GM12864 (cell line): ENCODE measurements around the gene THTPA.
"Not testable (repeated sequence)": the region's sequence is repeated elsewhere in the genome, so short reads cannot be mapped to it uniquely, and the experiment has no call there.

Experiments
- DNase-seq: peaks from one replicate; pipeline ENCODE4 v3.0.0-alpha.2; 2011; ENCODE audit warnings: low read depth
- H3K4me3 ChIP-seq: 2 replicates; pipeline ENCODE4 v1.5.1; 2011; ENCODE audit warnings: mild to moderate bottlenecking, low read depth, low read length, control low read depth
- TF ChIP-seq, protein P1 (sequence below): IDR thresholded peaks from 2 replicates; pipeline ENCODE4 v1.5.1; 2011; ENCODE audit warnings: low read depth, mild to moderate bottlenecking, moderate library complexity, low read length, control low read depth, inconsistent platforms; ENCODE audit errors: missing control alignments

THTPA gene

DNA sequence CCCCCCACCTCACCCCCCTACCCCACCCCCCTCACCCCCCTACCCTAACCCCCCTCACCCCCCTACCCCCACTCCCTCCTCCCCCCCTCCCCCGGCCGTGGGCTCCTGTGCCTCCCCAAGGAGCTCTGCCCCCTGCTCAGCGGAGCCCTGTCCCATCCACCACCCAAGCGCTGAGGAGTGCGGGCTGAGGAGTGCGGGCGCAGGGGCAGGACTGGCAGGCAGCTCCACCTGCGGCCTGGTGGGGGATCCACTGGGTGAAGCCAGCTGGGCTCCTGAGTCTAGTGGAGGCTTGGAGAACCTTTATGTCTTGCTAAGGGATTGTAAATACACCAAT lies 24.8 kb downstream of the THTPA start:
- TF ChIP-seq, protein P1, sequence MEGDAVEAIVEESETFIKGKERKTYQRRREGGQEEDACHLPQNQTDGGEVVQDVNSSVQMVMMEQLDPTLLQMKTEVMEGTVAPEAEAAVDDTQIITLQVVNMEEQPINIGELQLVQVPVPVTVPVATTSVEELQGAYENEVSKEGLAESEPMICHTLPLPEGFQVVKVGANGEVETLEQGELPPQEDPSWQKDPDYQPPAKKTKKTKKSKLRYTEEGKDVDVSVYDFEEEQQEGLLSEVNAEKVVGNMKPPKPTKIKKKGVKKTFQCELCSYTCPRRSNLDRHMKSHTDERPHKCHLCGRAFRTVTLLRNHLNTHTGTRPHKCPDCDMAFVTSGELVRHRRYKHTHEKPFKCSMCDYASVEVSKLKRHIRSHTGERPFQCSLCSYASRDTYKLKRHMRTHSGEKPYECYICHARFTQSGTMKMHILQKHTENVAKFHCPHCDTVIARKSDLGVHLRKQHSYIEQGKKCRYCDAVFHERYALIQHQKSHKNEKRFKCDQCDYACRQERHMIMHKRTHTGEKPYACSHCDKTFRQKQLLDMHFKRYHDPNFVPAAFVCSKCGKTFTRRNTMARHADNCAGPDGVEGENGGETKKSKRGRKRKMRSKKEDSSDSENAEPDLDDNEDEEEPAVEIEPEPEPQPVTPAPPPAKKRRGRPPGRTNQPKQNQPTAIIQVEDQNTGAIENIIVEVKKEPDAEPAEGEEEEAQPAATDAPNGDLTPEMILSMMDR: no peak
- DNase-seq: no peak
- H3K4me3 ChIP-seq: no peak overlapping the region

DNA sequence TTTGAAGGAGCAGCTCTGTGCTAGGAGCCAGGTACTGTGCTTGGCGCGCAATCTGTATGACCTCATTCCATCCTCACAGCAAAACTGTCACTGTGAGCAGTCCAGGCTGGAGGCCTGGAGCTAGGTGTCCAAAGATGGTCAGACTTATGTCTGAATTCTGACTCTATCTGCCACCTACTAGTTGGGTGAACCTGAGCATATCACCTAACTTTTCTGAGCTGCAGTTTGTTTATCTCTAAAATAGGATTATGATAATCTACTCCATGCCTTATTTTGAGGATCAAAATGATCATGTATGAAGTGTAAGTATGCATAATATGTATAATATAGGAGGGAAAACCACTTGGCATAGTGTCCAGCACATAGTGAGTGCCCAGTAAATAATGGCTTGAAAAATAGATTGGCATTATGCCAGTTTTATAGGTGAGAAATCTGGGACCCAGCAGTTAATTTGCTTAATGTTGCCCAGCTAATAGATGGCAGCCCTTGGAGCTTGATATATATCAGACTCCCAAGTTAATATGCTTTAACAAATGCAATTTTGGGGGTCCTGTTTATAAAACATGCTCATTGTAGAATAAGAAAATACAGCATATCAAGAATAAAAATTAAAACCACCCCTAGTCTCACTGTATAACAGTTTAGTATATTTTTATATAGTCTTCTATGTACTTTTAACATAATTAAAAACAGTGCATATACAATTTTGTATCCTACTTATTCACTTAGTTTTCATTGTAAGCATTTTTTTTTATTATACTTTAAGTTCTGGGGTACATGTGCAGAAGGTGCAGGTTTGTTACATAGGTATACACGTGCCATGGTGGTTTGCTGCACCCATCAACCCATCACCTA lies 27.1 kb downstream of the THTPA start:
- no peak overlapping the region for H3K4me3 ChIP-seq
- no peak for DNase-seq
- TF ChIP-seq, protein P1: no peak

DNA sequence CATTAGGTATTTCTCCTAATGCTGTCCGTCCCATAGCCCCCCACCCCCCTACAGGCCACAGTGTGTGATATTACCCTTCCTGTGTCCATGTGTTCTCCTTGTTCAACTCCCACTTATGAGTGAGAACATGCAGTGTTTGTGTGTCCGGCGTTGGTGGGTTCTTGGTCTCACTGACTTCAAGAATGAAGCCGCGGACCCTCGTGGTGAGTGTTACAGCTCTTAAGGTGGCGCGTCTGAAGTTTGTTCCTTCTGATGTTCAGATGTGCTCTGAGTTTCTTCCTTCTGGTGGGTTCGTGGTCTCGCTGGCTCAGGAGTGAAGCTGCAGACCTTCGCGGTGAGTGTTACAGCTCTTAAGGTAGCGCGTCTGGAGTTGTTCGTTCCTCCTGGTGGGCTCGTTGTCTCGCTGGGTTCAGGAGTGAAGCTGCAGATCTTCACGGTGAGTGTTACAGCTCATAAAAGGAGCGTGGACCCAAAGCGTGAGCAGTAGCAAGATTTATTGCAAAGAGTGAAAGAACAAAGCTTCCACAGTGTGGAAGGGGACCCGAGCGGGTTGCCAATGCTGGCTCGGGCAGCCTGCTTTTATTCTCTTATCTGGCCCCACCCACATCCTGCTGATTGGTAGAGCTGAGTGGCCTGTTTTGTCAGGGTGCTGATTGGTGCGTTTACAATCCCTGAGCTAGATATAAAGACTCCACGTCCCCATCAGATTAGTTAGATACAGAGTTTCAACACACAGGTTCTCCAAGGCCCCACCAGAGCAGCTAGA lies 27.9 kb downstream of the THTPA start:
- DNase-seq, H3K4me3 ChIP-seq: not testable (repeated sequence)

DNA sequence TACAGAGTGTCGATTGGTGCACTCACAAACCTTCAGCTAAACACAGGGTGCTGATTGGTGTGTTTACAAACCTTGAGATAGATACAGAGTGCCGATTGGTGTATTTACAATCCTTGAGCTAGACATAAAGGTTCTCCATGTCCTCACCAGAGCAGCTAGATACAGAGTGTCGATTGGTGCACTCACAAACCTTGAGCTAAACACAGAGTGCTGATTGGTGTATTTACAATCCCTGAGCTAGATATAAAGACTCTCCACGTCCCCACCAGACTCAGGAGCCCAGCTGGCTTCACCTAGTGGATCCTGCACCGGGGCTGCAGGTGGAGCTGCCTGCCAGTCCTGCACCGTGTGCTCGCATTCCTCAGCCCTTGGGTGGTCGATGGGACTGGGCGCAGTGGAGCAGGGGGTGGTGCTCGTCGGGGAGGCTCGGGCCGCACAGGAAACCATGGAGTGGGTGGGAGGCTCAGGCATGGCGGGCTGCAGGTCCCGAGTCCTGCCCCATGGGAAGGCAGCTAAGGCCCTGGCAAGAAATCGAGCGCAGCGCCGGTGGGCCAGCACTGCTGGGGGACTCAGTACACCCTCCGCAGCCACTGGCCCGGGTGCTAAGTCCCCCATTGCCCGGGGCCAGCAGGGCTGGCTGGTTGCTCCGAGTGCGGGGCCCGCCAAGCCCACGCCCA lies 28.6 kb downstream of the THTPA start:
- not testable (repeated sequence) for H3K4me3 ChIP-seq, DNase-seq

DNA sequence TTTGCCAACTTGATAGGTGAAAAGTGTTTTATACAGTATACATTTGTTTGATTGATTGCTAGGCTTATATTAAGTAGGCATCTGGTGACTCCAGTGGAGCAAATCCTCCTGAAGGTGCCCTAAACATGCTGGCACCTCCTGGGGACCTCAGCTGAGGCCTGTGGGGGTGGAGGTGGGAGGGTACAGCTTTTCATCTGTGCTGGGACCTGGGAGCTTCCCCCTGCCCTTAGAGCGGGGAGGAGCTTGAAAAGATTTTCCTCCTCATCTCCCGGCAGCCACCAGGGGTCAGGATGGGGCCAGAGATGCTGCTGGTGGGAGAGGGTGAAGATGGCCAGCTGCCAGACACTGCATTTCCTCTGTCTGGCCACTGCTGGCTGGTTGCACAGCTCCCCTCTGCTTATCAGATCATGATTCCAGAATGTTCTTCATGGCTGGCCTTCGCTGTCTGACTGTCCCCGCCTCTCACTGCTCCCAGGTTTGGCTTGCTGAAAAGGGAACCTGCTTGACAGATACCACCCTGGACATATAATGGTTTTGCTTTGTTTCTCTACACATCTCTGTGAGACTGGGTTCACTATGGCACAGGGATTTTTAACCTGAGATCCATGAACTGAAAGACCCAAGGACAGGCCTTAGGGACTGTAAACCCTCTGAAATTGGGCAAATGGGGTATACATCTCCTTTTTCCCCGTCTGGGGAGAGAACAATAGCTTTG lies 33.0 kb downstream of the THTPA start:
- peak; percentile 54 for DNase-seq
- TF ChIP-seq, protein P1: peak; percentile 95
- H3K4me3 ChIP-seq: no peak overlapping the region

DNA sequence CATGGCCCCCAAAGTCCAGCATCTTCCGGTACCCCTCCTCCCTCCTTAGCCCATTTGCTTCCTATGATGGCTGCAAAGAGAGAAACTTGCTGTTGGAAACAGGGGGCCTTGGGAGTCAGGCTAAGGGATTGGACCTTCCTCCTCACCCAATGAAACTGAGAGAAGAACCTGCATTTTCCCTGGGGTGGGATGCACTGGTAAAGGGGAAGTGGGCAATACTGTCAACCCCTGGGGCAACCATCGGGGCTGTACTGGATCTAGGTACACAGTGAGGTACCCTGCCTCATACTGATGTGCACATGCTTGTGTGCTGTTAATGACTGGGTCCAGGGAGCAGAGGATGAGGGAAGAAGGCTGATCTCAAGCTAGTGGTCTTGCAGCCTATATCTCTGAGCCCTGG lies 33.5 kb downstream of the THTPA start:
- TF ChIP-seq, protein P1: no peak
- no peak overlapping the region for H3K4me3 ChIP-seq
- DNase-seq: no peak

DNA sequence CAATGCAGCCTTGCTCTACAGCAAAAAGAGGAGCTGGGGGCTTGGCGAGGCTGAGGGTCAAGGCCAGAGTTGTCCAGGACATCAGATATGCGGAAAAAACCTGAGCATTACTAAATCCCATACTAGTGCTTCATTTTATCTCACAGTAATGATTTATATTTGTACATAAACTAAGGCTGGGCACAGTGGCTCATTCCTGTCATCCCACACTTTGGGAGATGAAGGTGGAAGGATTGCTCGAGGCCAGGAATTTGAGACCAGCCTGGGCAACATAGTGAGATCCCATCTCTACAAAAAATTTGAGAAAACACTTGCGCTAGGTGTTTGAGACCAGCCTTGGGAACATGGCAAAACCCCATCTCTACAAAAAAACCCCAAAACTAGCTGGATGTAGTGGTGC lies 34.1 kb downstream of the THTPA start:
- no peak overlapping the region for H3K4me3 ChIP-seq
- no peak for DNase-seq
- TF ChIP-seq, protein P1: no peak

DNA sequence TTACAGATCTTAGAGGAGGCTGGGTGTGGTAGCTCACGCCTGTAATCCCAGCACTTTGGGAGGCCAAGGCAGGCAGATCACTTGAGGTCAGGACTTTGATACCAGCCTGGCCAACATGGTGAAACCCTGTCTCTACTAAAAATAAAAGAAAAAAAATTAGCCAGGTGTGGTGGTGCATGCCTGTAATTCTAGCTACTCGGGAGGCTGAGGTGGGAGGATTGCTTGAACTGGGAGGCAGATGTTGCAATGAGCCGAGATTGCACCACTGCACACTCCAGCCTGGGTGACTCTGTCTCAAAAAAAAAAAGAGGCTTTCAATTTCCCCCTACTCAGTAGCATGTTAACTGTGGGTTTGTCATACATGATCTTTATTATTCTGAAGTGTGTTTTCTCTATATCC lies 38.1 kb downstream of the THTPA start:
- not testable (repeated sequence) for H3K4me3 ChIP-seq, DNase-seq
